Heart left ventricle (tissue), 16 donors: ENCODE measurements around the gene HMG20B. TPM values are rescaled to one million over a fixed set of nuclear protein-coding genes. Genes with fewer than 3 reads are reported as not detected.
A peak's percentile ranks its signal among the peaks of the same experiment; 100 is the strongest.

Source experiments
- ATAC-seq, 4 donors: fragments of 200-7000 bp; cut with Tn5 transposase; one replicate each; pipeline ENCODE4 v1.9.1; 2020 to 2022; ENCODE audit warnings: moderate library complexity in 4 of 4, mild to moderate bottlenecking in 3 of 4, moderate number of reproducible peaks in 1 of 4
- DNase-seq, 5 donors: peaks; one replicate each; pipeline ENCODE4 v3.0.0-alpha.2; 2020
- H3K27ac ChIP-seq, 12 donors: fragments of 200-600 bp; sonication (generic) in 4 of 12; one replicate each; pipeline versions ENCODE4 v1.5.0 to v1.8.0; 2016 to 2022; ENCODE audit warnings: mild to moderate bottlenecking in 2 of 12
- H3K27me3 ChIP-seq, 9 donors: fragments of 200-600 bp; sonication (generic) in 2 of 9; one replicate each; pipeline versions ENCODE4 v1.5.1 to v1.8.0; 2016 to 2022; ENCODE audit warnings: mild to moderate bottlenecking in 3 of 9
- H3K36me3 ChIP-seq, 9 donors: fragments of 200-600 bp; sonication (generic) in 2 of 9; one replicate each; pipeline versions ENCODE4 v1.5.0 to v1.8.0; 2018 to 2022; ENCODE audit warnings: mild to moderate bottlenecking in 2 of 9
- H3K4me1 ChIP-seq, 12 donors: fragments of 200-600 bp; sonication (generic) in 4 of 12; one replicate each; pipeline versions ENCODE4 v1.5.0 to v1.8.0; 2016 to 2022; ENCODE audit warnings: mild to moderate bottlenecking in 3 of 12
- H3K4me3 ChIP-seq, 12 donors: fragments of 200-600 bp; sonication (generic) in 4 of 12; one replicate each; pipeline versions ENCODE4 v1.5.0 to v1.8.0; 2017 to 2022; ENCODE audit warnings: mild to moderate bottlenecking in 9 of 12, moderate library complexity in 4 of 12
- H3K9me3 ChIP-seq, 12 donors: fragments of 200-600 bp; sonication (generic) in 4 of 12; one replicate each; pipeline versions ENCODE4 v1.5.0 to v1.8.0; 2016 to 2022; ENCODE audit warnings: mild to moderate bottlenecking in 1 of 12
- CTCF ChIP-seq, 12 donors: fragments of 200-600 bp; sonication (generic) in 4 of 12; IDR thresholded peaks; one replicate each; pipeline versions ENCODE4 v1.5.0 to v1.8.0; 2018 to 2022; ENCODE audit warnings: antibody characterized with exemption in 12 of 12, mild to moderate bottlenecking in 5 of 12
- POLR2A ChIP-seq, 2 donors: fragments of 450-650 bp; IDR thresholded peaks; one replicate each; pipeline ENCODE4 v1.6.1; 2017; ENCODE audit warnings: antibody characterized with exemption in 2 of 2, mild to moderate bottlenecking in 2 of 2, moderate library complexity in 2 of 2
- WGBS, 4 donors: extraction: QIAGEN DNeasy Blood & Tissue Kit in 2 of 4; methylation state at CpG; one replicate each; pipeline versions ENCODE4 v1.1.5 to v1.1.7; 2013 to 2018; 5-methylcytosine and 5-hydroxymethylcytosine counted together
- intact Hi-C, 10 donors: fragments of 100-400 bp; cut with DNase I; formaldehyde crosslinking; loops; one replicate each; pipeline versions ENCODE4 v1.11.1 to v1.14.2; 2022
- polyA plus RNA-seq, 2 donors: library from polyadenylated mRNA; stranded (reverse); fragments of 200-250 nt; gene quantifications; one replicate each; pipeline ENCODE4 v1.2.3, GENCODE V29; 2013
- total RNA-seq, 9 donors: library from RNA; depleted of rRNA in 2 of 9; stranded (reverse); fragments of >200 nt in 2 of 9; fragmentation: NEBNext Ultra II Directional in 3 of 9; extraction: Animal tissue kit (Norgen Biotek cat#: 25700) in 3 of 9; gene quantifications; one replicate each; pipeline versions ENCODE4 v1.1.0 to v1.2.4, GENCODE V29; 2016 to 2023
- donor health status: ischemic (EF 13 %, LVEDD 7.1; RV severe dilation, severe dysfunction).
- donor health status: healthy with polysubstance abuse.
- donor health status: DM: no; HTN: yes; CAD: no.
- donor health status: DM: no; HTN: no; CAD: no.
- donor health status: ischemic (EF 25% LVEDD 6.9; RV normal size, moderate dysfunction).
- donor health status: ischemic (EF 25% LVEDD 5.7; RV mildly dilated, moderate dysfunction).
- donor health status: healthy.
- donor health status: DM: yes; HTN: yes; CAD: no.
- donor health status: ischemic (EF 35%, LVEDD 5.7; RV mildly dilated, moderate dysfunction).
- donor health status: nonischemic (EF 11% LVEDD 7.7; RV severe dilation, severe dysfunction).
- donor health status: DM: yes; HTN: yes; CAD: no.
- donor health status: PGD.
- donor health status: ischemic (EF 29% LVEDD 5.4; RV normal size, mild dysfunction).
- donor health status: nonischemic (EF 23%, LVEDD 6.1; RV moderate dilation, normal function).

HMG20B gene
- total and polyA plus RNA-seq, 11 donors: 24.8 to 68.6 (median 42.1) TPM

- ATAC-seq (peak; percentile 55 to 90 (median 78)), DNase-seq (peak; percentile 72 to 86 (median 73))
- intact Hi-C loops: loop anchor here in 9 of 10 donors (1.0 to 10.0 kb wide), 12 partner anchors 31 to 316 kb away; partner anchors contain the start of genes MFSD12 (in 3 of the 9), GIPC3 (in 1 of the 9) and HMG20B (in 1 of the 9)
- Histone ChIP-seq H3K36me3 (peaks cover 0 to 68% (median 24%) of the 10 kb centered on the region in 9 donors), H3K4me3 (peak overlapping the region in 10 of 12 donors; percentile 2 to 51 (median 30)), H3K4me1 (peaks cover 0 to 17% (median 6%) of the 10 kb centered on the region in 12 donors), H3K27me3 (no peaks in the 10 kb centered on the region), H3K9me3 (no peaks in the 10 kb centered on the region), H3K27ac (peak overlapping the region in 9 of 12 donors; percentile 19 to 70 (median 49))
- WGBS, 4 donors: 37 to 57% (median 46%) methylated on average over 11 to 31 of the region's 31 CpGs
- TF ChIP-seq CTCF (IDR thresholded peaks at IDR 0.05) (peak; percentile 92 to 98 (median 96)), POLR2A (IDR thresholded peaks at IDR 0.05) (peak in 1 of 2 donors; percentile 13)
These were observed 45.5 kb downstream of the HMG20B start for GRCh38 chr19:3618144-3618810.

GRCh38 chr19:3618811-3619630 lies 46.3 kb downstream of the HMG20B start:
- peak in 3 of 12 donors; percentile 10 to 30 (median 24) for TF ChIP-seq CTCF (IDR thresholded peaks at IDR 0.05)
- no peak for TF ChIP-seq POLR2A (IDR thresholded peaks at IDR 0.05)
- DNase-seq: peak in 2 of 5 donors; percentile 15 to 58
- Histone ChIP-seq H3K4me3 (peak overlapping the region in 1 of 12 donors; percentile 36), H3K27me3 (no peaks in the 10 kb centered on the region), H3K27ac (no peak overlapping the region), H3K4me1 (peaks cover 0 to 18% (median 6%) of the 10 kb centered on the region in 12 donors), H3K9me3 (no peaks in the 10 kb centered on the region), H3K36me3 (peaks cover 0 to 68% (median 25%) of the 10 kb centered on the region in 9 donors)
- intact Hi-C loops: loop anchor here in 9 of 10 donors (1.0 to 10.0 kb wide), 12 partner anchors 32 to 317 kb away; partner anchors contain the start of genes MFSD12 (in 3 of the 9), GIPC3 (in 1 of the 9) and HMG20B (in 1 of the 9)
- peak in 2 of 4 donors; percentile 2 to 4 for ATAC-seq
- WGBS, 4 donors: 82 to 87% (median 84%) methylated on average over 19 to 31 of the region's 31 CpGs

- Histone ChIP-seq H3K4me3 (no peak overlapping the region), H3K9me3 (no peaks in the 10 kb centered on the region), H3K4me1 (peaks cover 0 to 24% (median 7%) of the 10 kb centered on the region in 12 donors), H3K27me3 (no peaks in the 10 kb centered on the region), H3K27ac (no peak overlapping the region), H3K36me3 (peaks cover 0 to 67% (median 25%) of the 10 kb centered on the region in 9 donors)
- ATAC-seq: no peak
- intact Hi-C loops: loop anchor here in 9 of 10 donors (2.0 to 10.0 kb wide), 10 partner anchors 33 to 317 kb away; partner anchors contain the start of genes MFSD12 (in 3 of the 9), GIPC3 (in 1 of the 9) and HMG20B (in 1 of the 9)
- no peak for DNase-seq
- WGBS, 4 donors: 89 to 92% (median 91%) methylated on average over 8 to 17 of the region's 17 CpGs
- TF ChIP-seq CTCF (IDR thresholded peaks at IDR 0.05) (no peak), POLR2A (IDR thresholded peaks at IDR 0.05) (no peak)
These were observed 46.9 kb downstream of the HMG20B start for GRCh38 chr19:3619631-3620012.
